GM12891 (cell line): ENCODE results near the gene FA2H.

ENCODE experiments used
- POLR2A ChIP-seq: IDR thresholded peaks from 2 replicates; pipeline ENCODE4 v1.6.1; 2011; ENCODE audit warnings: low read depth, low read length, control low read depth
- POLR2AphosphoS5 ChIP-seq: IDR thresholded peaks from 2 replicates; pipeline ENCODE4 v1.6.1; 2011; ENCODE audit warnings: low read depth, low read length, control low read depth
- TAF1 ChIP-seq: IDR thresholded peaks from 2 replicates; pipeline ENCODE4 v1.6.1; 2011; ENCODE audit warnings: low read depth, low read length, control low read depth

DNA sequence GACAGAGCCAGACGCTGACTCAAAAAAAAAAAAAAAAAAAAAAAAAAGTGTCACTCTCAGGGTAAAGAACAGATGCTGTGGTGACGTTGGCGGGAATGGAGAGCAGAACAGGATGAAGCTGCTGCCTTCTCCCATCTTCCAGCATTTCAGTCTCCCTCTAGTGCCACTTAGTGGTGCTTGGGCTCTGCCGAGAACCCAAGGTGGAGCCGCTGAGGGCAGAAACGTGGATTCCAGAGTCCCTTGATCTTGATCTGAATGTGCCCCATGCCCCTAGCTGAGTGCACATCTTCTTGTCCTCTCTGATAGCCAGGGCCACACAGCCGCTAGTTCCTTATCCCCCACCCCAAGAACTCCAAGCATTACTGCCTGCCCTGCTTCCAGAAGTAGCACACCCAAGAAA lies 43.2 kb upstream of the FA2H start:
- TF ChIP-seq TAF1 (no peak), POLR2A (no peak), POLR2AphosphoS5 (no peak)
